SU-DHL-6 (cell line): ENCODE data around the gene LHFPL6.

ENCODE experiments used
- H2AFZ ChIP-seq: fragments of 200-600 bp; sonication (generic); 2 replicates; pipeline ENCODE4 v1.6.1; 2014; ENCODE audit warnings: low read depth, mild to moderate bottlenecking, moderate library complexity, mixed read lengths, antibody characterized with exemption, low read length; ENCODE audit not compliant: severe bottlenecking
- H3F3A ChIP-seq: fragments of 200-600 bp; shearing (Covaris generic); 2 replicates; pipeline ENCODE4 v1.6.0; 2016; ENCODE audit warnings: antibody characterized with exemption, mild to moderate bottlenecking; ENCODE audit not compliant: insufficient read depth
- H3K27ac ChIP-seq: fragments of 200-600 bp; sonication (generic); 2 replicates; pipeline ENCODE4 v1.5.1; 2016; ENCODE audit warnings: low read depth, mild to moderate bottlenecking, low read length, moderate library complexity, mixed read lengths
- H3K27me3 ChIP-seq: fragments of 200-600 bp; sonication (generic), shearing (Covaris generic); 2 replicates; pipeline ENCODE4 v1.6.0; 2014; ENCODE audit warnings: mild to moderate bottlenecking, low read length
- H3K36me3 ChIP-seq: fragments of 200-600 bp; sonication (generic); 2 replicates; pipeline ENCODE4 v1.6.1; 2014; ENCODE audit warnings: mild to moderate bottlenecking, low read length, mixed read lengths
- H3K4me2 ChIP-seq: fragments of 300-600, 200-600 bp; shearing (Covaris generic), sonication (generic); 2 replicates; pipeline ENCODE4 v1.6.0; 2014; ENCODE audit warnings: low read length, low read depth, mild to moderate bottlenecking; ENCODE audit not compliant: poor library complexity, severe bottlenecking
- H3K4me3 ChIP-seq: fragments of 200-600 bp; sonication (generic); 2 replicates; pipeline ENCODE4 v1.5.1; 2014; ENCODE audit warnings: antibody characterized with exemption, low read length, mild to moderate bottlenecking, mixed read lengths; ENCODE audit not compliant: insufficient read depth, poor library complexity, severe bottlenecking
- H3K79me2 ChIP-seq: fragments of 200-600 bp; sonication (generic); 2 replicates; pipeline ENCODE4 v1.6.1; 2014; ENCODE audit warnings: mild to moderate bottlenecking, low read length, moderate library complexity; ENCODE audit not compliant: insufficient read depth
- H3K9ac ChIP-seq: fragments of 200-600 bp; sonication (generic); 2 replicates; pipeline ENCODE4 v1.7.0; 2014; ENCODE audit warnings: mild to moderate bottlenecking, low read length
- H3K9me2 ChIP-seq: fragments of 200-600 bp; sonication (generic); replicated peaks from 2 replicates; pipeline ENCODE4 v1.6.1; 2014; ENCODE audit warnings: low read length; ENCODE audit not compliant: insufficient read depth
- H3K9me3 ChIP-seq: fragments of 200-600 bp; sonication (generic); 2 replicates; pipeline ENCODE4 v1.6.1; 2014; ENCODE audit warnings: low read length, mixed read lengths; ENCODE audit not compliant: insufficient read depth
- H4K20me1 ChIP-seq: fragments of 200-600 bp; sonication (generic); 2 replicates; pipeline ENCODE4 v1.6.1; 2014; ENCODE audit warnings: low read depth, mild to moderate bottlenecking, antibody characterized with exemption, low read length, moderate library complexity, mixed read lengths
- EZH2phosphoT487 ChIP-seq: fragments of 200-600 bp; sonication (generic), shearing (Covaris generic); conservative IDR thresholded peaks from 2 replicates; pipeline ENCODE4 v1.6.1; 2018; ENCODE audit warnings: mild to moderate bottlenecking, antibody characterized with exemption, low read length, moderate library complexity, mixed read lengths
- TF ChIP-seq, protein P1 (sequence below): fragments of 200-600 bp; sonication (generic); IDR thresholded peaks from one replicate; pipeline ENCODE4 v1.5.1; 2017; ENCODE audit warnings: antibody characterized with exemption, mild to moderate bottlenecking, low read length, moderate library complexity; ENCODE audit not compliant: insufficient read depth, poor library complexity, severe bottlenecking

Gene LHFPL6

DNA sequence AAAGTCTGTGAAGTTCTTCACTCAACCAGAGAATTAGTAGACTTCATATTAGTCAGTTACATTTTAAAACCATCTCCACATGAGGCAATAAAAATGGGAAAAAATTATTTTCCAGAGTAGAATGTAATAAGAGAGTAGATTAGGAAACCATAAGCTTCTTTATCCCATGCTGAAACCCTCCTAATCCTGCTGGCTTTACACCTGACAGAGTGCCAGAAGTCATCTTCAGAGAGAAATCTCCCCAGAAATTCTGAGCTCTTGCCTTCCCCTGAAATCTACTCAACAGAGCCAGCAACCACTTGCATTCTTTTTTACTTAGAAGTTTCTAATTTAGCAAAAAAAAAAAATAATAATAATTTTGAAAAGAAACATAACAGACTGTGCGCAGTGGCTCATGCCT, 284.8 kb downstream of the LHFPL6 start:
- no peak for TF ChIP-seq EZH2phosphoT487
- TF ChIP-seq, protein P1, sequence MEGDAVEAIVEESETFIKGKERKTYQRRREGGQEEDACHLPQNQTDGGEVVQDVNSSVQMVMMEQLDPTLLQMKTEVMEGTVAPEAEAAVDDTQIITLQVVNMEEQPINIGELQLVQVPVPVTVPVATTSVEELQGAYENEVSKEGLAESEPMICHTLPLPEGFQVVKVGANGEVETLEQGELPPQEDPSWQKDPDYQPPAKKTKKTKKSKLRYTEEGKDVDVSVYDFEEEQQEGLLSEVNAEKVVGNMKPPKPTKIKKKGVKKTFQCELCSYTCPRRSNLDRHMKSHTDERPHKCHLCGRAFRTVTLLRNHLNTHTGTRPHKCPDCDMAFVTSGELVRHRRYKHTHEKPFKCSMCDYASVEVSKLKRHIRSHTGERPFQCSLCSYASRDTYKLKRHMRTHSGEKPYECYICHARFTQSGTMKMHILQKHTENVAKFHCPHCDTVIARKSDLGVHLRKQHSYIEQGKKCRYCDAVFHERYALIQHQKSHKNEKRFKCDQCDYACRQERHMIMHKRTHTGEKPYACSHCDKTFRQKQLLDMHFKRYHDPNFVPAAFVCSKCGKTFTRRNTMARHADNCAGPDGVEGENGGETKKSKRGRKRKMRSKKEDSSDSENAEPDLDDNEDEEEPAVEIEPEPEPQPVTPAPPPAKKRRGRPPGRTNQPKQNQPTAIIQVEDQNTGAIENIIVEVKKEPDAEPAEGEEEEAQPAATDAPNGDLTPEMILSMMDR: no peak
- Histone ChIP-seq H2AFZ (no peak overlapping the region), H3K27me3 (no peaks in the 10 kb centered on the region), H4K20me1 (no peaks in the 10 kb centered on the region), H3K9ac (no peak overlapping the region), H3K9me2 (no peaks in the 10 kb centered on the region; the same call in 1 of the 2 replicates), H3K79me2 (no peaks in the 10 kb centered on the region), H3K36me3 (no peaks in the 10 kb centered on the region), H3K4me2 (no peak overlapping the region), H3F3A (no peaks in the 10 kb centered on the region), H3K4me3 (no peak overlapping the region), H3K9me3 (no peaks in the 10 kb centered on the region), H3K27ac (no peak overlapping the region)

DNA sequence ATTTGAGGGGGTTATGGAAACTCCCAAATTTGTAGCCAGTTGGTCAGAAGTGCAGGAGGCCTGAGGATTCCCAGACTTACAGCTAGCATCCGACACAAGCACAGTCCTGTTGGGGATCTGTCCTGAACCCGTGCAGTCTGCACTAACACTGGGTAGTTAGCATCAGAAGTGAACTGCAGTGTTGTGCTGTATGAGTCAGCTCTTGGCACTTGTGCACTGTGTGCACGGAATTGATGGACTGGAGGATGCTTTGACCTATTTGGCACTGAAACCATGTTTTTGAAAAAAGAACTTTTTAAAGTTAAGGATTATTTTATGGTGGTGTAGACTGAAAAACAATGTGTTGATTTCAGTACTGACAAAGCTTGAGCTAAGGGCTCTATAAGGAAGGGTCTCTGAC, 285.7 kb downstream of the LHFPL6 start:
- Histone ChIP-seq H3K4me2 (no peak overlapping the region), H3K4me3 (no peak overlapping the region), H3K27ac (no peak overlapping the region), H4K20me1 (no peaks in the 10 kb centered on the region), H3K9ac (no peak overlapping the region), H3K9me3 (no peaks in the 10 kb centered on the region), H3K79me2 (no peaks in the 10 kb centered on the region), H3K9me2 (no peaks in the 10 kb centered on the region; the same call in 1 of the 2 replicates), H3K27me3 (no peaks in the 10 kb centered on the region), H2AFZ (no peak overlapping the region), H3K36me3 (no peaks in the 10 kb centered on the region), H3F3A (no peaks in the 10 kb centered on the region)
- TF ChIP-seq EZH2phosphoT487: no peak
- TF ChIP-seq, protein P1: no peak

DNA sequence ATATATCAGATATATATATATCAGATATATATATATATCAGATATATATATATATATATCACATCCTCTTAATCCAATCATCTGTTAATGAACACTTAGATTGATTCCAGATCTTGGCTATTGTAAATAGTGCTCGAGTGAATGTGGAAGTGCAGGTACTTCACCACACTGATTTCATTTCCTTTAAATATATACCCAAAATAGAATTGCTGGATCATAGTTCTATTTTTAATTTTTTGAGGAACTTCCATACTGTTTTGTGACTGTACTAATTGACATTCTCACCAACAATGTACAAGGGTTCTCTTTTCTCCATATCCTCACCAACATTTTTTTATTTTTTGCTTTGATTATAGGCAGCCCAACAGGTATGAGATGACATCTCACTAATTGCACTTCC, 287.2 kb downstream of the LHFPL6 start:
- Histone ChIP-seq H3K9me2 (no peaks in the 10 kb centered on the region; the same call in 1 of the 2 replicates), H2AFZ (no peak overlapping the region), H3K9me3 (no peaks in the 10 kb centered on the region), H3K36me3 (no peaks in the 10 kb centered on the region), H3K4me3 (no peak overlapping the region), H3K4me2 (no peak overlapping the region), H3K79me2 (no peaks in the 10 kb centered on the region), H3K9ac (no peak overlapping the region), H3K27me3 (no peaks in the 10 kb centered on the region), H4K20me1 (no peaks in the 10 kb centered on the region), H3K27ac (no peak overlapping the region), H3F3A (no peaks in the 10 kb centered on the region)
- TF ChIP-seq, protein P1: no peak
- no peak for TF ChIP-seq EZH2phosphoT487

DNA sequence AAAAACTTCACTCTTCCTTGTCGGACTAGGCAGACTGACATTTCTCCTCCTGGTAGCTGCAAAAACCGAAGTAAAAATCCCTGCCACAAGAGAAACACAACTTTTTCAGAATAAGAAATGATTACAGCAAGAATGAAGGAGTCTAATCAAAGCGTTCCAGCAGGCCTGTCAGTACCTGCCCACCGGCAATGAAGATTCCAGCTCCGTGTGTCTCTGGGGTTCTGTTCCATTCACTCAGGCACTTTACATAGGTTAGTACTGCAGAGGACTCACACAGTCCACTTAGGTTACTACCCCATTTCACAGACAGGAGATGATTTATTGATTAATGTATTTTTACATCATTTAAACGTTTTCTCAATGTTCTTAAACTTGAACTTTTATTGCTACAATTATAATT, 289.3 kb downstream of the LHFPL6 start:
- Histone ChIP-seq H3K27ac (no peak overlapping the region), H3K27me3 (no peaks in the 10 kb centered on the region), H3K4me3 (no peak overlapping the region), H3F3A (no peaks in the 10 kb centered on the region), H3K4me2 (no peak overlapping the region), H2AFZ (no peak overlapping the region), H3K9me2 (no peaks in the 10 kb centered on the region), H3K9me3 (no peaks in the 10 kb centered on the region), H3K9ac (no peak overlapping the region), H3K79me2 (no peaks in the 10 kb centered on the region), H4K20me1 (no peaks in the 10 kb centered on the region), H3K36me3 (no peaks in the 10 kb centered on the region)
- TF ChIP-seq, protein P1: no peak
- TF ChIP-seq EZH2phosphoT487: no peak
